Hepatocyte (in vitro differentiated cells): ENCODE measurements around the gene ARHGEF10L. TPM values are rescaled to one million over a fixed set of nuclear protein-coding genes. Genes with fewer than 3 reads are reported as not detected.

Source experiments
- DNase-seq: peaks from one replicate; pipeline ENCODE4 v3.0.0-alpha.2; 2016; ENCODE audit warnings: low spot score
- H2AFZ ChIP-seq: fragments of 200-600 bp; sonication (generic); 2 replicates; pipeline ENCODE4 v1.6.0; 2016; ENCODE audit warnings: antibody characterized with exemption, mild to moderate bottlenecking
- H3K27ac ChIP-seq: fragments of 200-600 bp; sonication (generic); 2 replicates; pipeline ENCODE4 v1.5.1; 2016; ENCODE audit warnings: mild to moderate bottlenecking
- H3K27me3 ChIP-seq: fragments of 200-600 bp; sonication (generic); 2 replicates; pipeline ENCODE4 v1.6.1; 2016
- H3K36me3 ChIP-seq: fragments of 200-600 bp; sonication (generic); replicated peaks from 2 replicates; pipeline ENCODE4 v1.5.1; 2016; ENCODE audit warnings: low read depth; ENCODE audit not compliant: insufficient read depth
- H3K4me1 ChIP-seq: fragments of 200-600 bp; sonication (generic); 2 replicates; pipeline ENCODE4 v1.5.1; 2016; ENCODE audit warnings: mild to moderate bottlenecking, moderate library complexity; ENCODE audit not compliant: insufficient read depth
- H3K4me2 ChIP-seq: fragments of 200-600 bp; sonication (generic); 2 replicates; pipeline ENCODE4 v1.6.0; 2016
- H3K4me3 ChIP-seq: fragments of 200-600 bp; sonication (generic); 2 replicates; pipeline ENCODE4 v1.5.1; 2016; ENCODE audit warnings: mild to moderate bottlenecking
- H3K79me2 ChIP-seq: fragments of 200-600 bp; sonication (generic); 2 replicates; pipeline ENCODE4 v1.6.0; 2017; ENCODE audit warnings: mild to moderate bottlenecking
- H3K9me2 ChIP-seq: fragments of 200-600 bp; sonication (generic); replicated peaks from 2 replicates; pipeline ENCODE4 v1.6.0; 2017; ENCODE audit warnings: mild to moderate bottlenecking; ENCODE audit not compliant: insufficient read depth
- H3K9me3 ChIP-seq: fragments of 200-600 bp; sonication (generic); 2 replicates; pipeline ENCODE4 v1.5.1; 2016; ENCODE audit warnings: low read depth, mild to moderate bottlenecking
- H4K20me1 ChIP-seq: fragments of 200-600 bp; sonication (generic); 2 replicates; pipeline ENCODE4 v1.6.0; 2016; ENCODE audit warnings: mild to moderate bottlenecking; ENCODE audit not compliant: insufficient read depth, poor library complexity, severe bottlenecking
- EZH2 ChIP-seq: fragments of 200-600 bp; sonication (generic); IDR thresholded peaks from 2 replicates; pipeline ENCODE4 v1.6.1; 2016; ENCODE audit warnings: antibody characterized with exemption, mild to moderate bottlenecking, borderline replicate concordance
- EZH2phosphoT487 ChIP-seq: fragments of 200-600 bp; sonication (generic); IDR thresholded peaks from one replicate; pipeline ENCODE4 v1.6.1; 2018; ENCODE audit warnings: antibody characterized with exemption, mild to moderate bottlenecking, low read depth, moderate library complexity; ENCODE audit not compliant: unreplicated experiment, severe bottlenecking
- WGBS: methylation state at CpG from one replicate; pipeline ENCODE4 v1.1.6; 2016; ENCODE audit warnings: low lambda C conversion rate; ENCODE audit errors: missing lambda C conversion rate; 5-methylcytosine and 5-hydroxymethylcytosine counted together
- polyA plus RNA-seq: library from polyadenylated mRNA; unstranded; fragments of >200 nt; fragmentation: Nextera tagmentation; extraction: Ambion mirVana; gene quantifications from 2 replicates; pipeline ENCODE4 v1.2.1, GENCODE V29; 2016
- total RNA-seq: library from RNA; depleted of rRNA; stranded (reverse); fragments of >200 nt; gene quantifications from 2 replicates; pipeline ENCODE4 v1.2.3, GENCODE V29; 2014
- TF ChIP-seq, protein P1 (sequence below): fragments of 200-600 bp; sonication (generic); IDR thresholded peaks from 2 replicates; pipeline ENCODE4 v1.5.1; 2016; ENCODE audit warnings: antibody characterized with exemption, mild to moderate bottlenecking; ENCODE audit not compliant: poor library complexity

ARHGEF10L gene
- total and polyA plus RNA-seq, 2 experiments from 2014 or later, result 40.4 to 48.3 TPM

DNA sequence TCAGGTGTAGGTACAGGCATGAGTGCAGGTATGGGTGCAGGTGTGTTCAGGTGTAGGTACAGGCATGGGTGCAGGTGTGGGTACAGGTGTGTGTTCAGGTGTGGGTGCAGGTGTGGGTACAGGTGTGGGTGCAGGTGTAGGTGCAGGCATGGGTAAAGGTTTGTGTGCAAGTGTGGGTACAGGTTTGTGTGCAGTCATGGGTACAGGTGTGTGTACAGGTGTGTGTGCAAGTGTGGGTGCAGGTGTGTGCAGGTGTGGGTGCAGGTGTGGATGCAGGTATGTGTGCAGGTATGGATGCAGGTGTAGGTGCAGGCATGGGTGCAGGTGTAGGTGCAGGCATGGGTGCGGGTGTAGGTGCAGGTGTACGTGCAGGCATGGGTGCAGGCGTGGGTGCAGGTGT is 136.2 kb downstream of the ARHGEF10L start:
- Histone ChIP-seq H4K20me1 (peaks cover 25% of the 10 kb centered on the region), H2AFZ (no peak overlapping the region), H3K36me3 (no peaks in the 10 kb centered on the region)

DNA sequence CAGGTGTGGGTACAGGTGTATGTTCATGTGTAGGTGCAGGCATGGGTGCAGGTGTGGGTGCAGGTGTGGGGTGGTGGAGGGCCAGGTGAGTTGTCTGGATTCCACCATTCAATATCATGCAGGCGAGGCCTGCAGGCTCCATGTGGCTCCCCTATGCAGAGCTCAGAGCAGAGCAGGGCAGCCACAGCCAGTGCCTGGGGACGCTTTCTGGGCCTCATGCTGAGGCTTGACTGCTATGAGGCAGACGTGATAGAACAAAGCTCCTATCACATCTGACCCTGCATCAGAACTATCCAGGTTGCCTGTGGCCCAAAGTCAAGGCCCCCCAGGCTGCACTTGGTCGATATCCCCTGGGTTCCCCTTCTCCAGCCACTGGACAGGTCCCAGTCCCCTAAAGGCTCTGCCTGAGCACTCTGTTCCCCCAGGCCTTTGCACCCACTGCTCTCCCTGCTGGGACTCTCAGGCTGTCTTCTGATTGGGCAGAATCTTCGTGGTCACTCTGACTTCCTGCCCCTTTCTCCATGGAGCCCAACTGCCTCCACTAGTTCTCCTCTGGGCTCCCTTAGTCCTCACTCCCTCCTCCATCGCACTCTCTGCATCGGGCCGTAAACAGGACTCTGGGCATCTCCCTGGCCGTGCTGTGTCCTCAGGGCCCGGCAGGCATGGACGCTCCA is 137.0 kb downstream of the ARHGEF10L start:
- Histone ChIP-seq H3K4me2 (no peak overlapping the region), H3K4me3 (no peak overlapping the region), H3K9me2 (no peaks in the 10 kb centered on the region), H2AFZ (no peak overlapping the region), H3K27ac (no peak overlapping the region), H3K4me1 (no peaks in the 10 kb centered on the region), H3K27me3 (no peaks in the 10 kb centered on the region), H3K79me2 (no peaks in the 10 kb centered on the region), H4K20me1 (peaks cover 24% of the 10 kb centered on the region), H3K9me3 (no peaks in the 10 kb centered on the region), H3K36me3 (no peaks in the 10 kb centered on the region)
- 88% methylated on average over 11 of the region's 11 CpGs for WGBS
- TF ChIP-seq EZH2phosphoT487 (no peak), EZH2 (no peak)
- TF ChIP-seq, protein P1, sequence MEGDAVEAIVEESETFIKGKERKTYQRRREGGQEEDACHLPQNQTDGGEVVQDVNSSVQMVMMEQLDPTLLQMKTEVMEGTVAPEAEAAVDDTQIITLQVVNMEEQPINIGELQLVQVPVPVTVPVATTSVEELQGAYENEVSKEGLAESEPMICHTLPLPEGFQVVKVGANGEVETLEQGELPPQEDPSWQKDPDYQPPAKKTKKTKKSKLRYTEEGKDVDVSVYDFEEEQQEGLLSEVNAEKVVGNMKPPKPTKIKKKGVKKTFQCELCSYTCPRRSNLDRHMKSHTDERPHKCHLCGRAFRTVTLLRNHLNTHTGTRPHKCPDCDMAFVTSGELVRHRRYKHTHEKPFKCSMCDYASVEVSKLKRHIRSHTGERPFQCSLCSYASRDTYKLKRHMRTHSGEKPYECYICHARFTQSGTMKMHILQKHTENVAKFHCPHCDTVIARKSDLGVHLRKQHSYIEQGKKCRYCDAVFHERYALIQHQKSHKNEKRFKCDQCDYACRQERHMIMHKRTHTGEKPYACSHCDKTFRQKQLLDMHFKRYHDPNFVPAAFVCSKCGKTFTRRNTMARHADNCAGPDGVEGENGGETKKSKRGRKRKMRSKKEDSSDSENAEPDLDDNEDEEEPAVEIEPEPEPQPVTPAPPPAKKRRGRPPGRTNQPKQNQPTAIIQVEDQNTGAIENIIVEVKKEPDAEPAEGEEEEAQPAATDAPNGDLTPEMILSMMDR, result no peak
- DNase-seq, result no peak

More for the DNA sequence above, 136.2 kb downstream of the ARHGEF10L start:
- no peaks in the 10 kb centered on the region for H3K9me2 ChIP-seq
- H3K4me3 ChIP-seq, result no peak overlapping the region
- H3K79me2 ChIP-seq, result no peaks in the 10 kb centered on the region
- no peak overlapping the region for H3K4me2 ChIP-seq
- no peak overlapping the region for H3K27ac ChIP-seq
- TF ChIP-seq EZH2, result no peak
- 97% methylated on average over 3 of the region's 3 CpGs for WGBS
- DNase-seq, result no peak
- H3K9me3 ChIP-seq, result no peaks in the 10 kb centered on the region
- H3K27me3 ChIP-seq, result no peaks in the 10 kb centered on the region
- no peaks in the 10 kb centered on the region for H3K4me1 ChIP-seq

DNA sequence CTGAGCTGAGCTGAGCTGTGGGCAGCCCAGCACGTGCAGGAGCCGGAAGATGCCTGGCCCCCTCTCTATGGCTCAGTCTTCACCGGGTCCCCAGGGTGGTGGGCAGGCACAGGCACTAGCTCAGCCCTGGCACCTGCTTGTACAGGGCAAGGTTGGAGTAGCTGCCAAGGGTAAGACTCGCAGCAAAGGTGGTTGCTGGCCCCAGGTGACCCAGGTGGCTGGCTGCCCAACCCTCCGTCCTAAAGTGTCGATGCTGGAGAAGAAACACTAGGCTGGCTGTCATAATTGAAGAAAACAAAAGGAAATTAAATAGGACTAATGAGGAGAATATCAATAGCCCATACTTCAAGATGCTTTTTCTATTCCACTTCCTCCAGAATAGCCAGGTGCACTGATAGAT is 138.5 kb downstream of the ARHGEF10L start:
- H3K36me3 ChIP-seq, result no peaks in the 10 kb centered on the region
- H3K9me3 ChIP-seq, result no peaks in the 10 kb centered on the region
- no peak overlapping the region for H3K27ac ChIP-seq
- H3K27me3 ChIP-seq, result no peaks in the 10 kb centered on the region
- 95% methylated on average over 6 of the region's 6 CpGs for WGBS
- H2AFZ ChIP-seq, result no peak overlapping the region
- TF ChIP-seq EZH2 (no peak), EZH2phosphoT487 (no peak)
- TF ChIP-seq, protein P1, result no peak
- no peaks in the 10 kb centered on the region for H3K4me1 ChIP-seq
- H3K4me2 ChIP-seq, result no peak overlapping the region
- no peak overlapping the region for H3K4me3 ChIP-seq
- H3K9me2 ChIP-seq, result no peaks in the 10 kb centered on the region
- peaks cover 17% of the 10 kb centered on the region for H4K20me1 ChIP-seq
- no peak for DNase-seq
- no peaks in the 10 kb centered on the region for H3K79me2 ChIP-seq

GRCh38 chr1:17679856-17680255 is 140.4 kb downstream of the ARHGEF10L start:
- WGBS, result 94% methylated on average over 13 of the region's 16 CpGs
- DNase-seq, result no peak
- H3K27me3 ChIP-seq, result no peaks in the 10 kb centered on the region

More at GRCh38 chr1:17679856-17680255, 140.4 kb downstream of the ARHGEF10L start:
- Histone ChIP-seq H3K4me2 (no peak overlapping the region), H3K27ac (no peak overlapping the region), H3K79me2 (no peaks in the 10 kb centered on the region), H3K4me3 (no peak overlapping the region), H3K9me3 (no peaks in the 10 kb centered on the region), H2AFZ (no peak overlapping the region), H4K20me1 (peaks cover 2% of the 10 kb centered on the region), H3K9me2 (no peaks in the 10 kb centered on the region), H3K4me1 (no peaks in the 10 kb centered on the region), H3K36me3 (no peaks in the 10 kb centered on the region)
- no peak for TF ChIP-seq EZH2
- TF ChIP-seq, protein P1, result no peak
- no peak for TF ChIP-seq EZH2phosphoT487
